ENCODE measurements around the gene RAC3. TPM values are rescaled to one million over a fixed set of nuclear protein-coding genes. Genes with fewer than 3 reads are reported as not detected.

RAC3 gene
- total and polyA plus RNA-seq, 2 experiments from 2014 or later: 1.3 to 7.9 TPM

DNA sequence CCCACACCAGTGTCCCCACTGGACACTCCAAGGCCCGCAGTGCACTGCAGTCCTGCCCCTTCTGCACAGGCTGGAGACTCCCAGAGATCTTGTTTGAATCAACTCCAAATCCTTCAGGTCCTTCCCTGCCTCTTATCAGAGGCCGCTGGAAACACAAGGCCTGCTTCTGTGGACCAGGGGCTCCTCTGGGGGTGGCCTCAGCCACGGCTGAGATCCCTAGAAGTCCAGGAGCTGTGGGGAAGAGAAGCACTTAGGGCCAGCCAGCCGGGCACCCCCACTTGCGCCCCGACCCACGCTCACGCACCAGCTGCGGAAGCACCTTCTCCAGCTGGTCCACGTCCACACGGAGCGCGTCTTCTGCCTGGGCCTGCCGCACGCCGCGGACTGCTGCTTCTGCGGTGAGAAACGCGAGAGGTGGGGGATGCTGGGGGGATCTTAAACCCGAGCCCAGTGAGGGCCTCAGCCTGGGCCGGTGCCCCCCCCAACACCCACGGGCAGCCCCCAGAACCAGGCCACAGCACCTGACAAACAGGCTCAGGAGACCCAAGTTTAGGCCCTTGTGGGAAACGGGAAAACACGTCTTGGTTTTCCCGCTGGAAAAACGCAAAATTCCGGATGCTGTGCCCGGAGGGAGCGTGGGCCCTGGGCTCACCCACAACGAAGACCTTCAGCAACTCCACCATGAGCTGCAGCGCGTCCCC lies 12.3 kb upstream of the RAC3 start:
- Histone ChIP-seq H3F3A (ENCODE audit: insufficient read depth) (no peaks in the 10 kb centered on the region), H3K27ac (no peak overlapping the region), H2AFZ (no peak overlapping the region), H4K20me1 (ENCODE audit: insufficient read depth) (no peaks in the 10 kb centered on the region), H3K9ac (no peak overlapping the region), H3K36me3 (ENCODE audit: low read depth) (no peaks in the 10 kb centered on the region), H3K4me2 (ENCODE audit: unreplicated experiment) (no peak overlapping the region), H3K9me3 (ENCODE audit: low read depth) (no peaks in the 10 kb centered on the region), H3K9me2 (ENCODE audit: insufficient read depth) (no peaks in the 10 kb centered on the region), H3K4me3 (no peak overlapping the region), H3K79me2 (ENCODE audit: insufficient read depth) (no peaks in the 10 kb centered on the region), H3K4me1 (ENCODE audit: insufficient read depth) (peaks cover 5% of the 10 kb centered on the region; the same call in 1 of the 2 replicates), H3K27me3 (replicated peaks; ENCODE audit: insufficient read depth) (no peaks in the 10 kb centered on the region)
- WGBS, 2 experiments (ENCODE audit: low coverage in 1 of 2, low lambda C conversion rate in 2 of 2, missing lambda C conversion rate in 2 of 2): 89 to 90% methylated on average over 31 to 33 of the region's 33 CpGs
- in situ Hi-C loops (cut with MboI): no loop called here
- DNase-seq: no peak
- TF ChIP-seq EZH2 (IDR thresholded peaks at IDR 0.05; ENCODE audit: insufficient read depth, poor library complexity, severe bottlenecking) (no peak), EZH2phosphoT487 (IDR thresholded peaks at IDR 0.05; ENCODE audit: insufficient read depth, low read depth) (no peak)

DNA sequence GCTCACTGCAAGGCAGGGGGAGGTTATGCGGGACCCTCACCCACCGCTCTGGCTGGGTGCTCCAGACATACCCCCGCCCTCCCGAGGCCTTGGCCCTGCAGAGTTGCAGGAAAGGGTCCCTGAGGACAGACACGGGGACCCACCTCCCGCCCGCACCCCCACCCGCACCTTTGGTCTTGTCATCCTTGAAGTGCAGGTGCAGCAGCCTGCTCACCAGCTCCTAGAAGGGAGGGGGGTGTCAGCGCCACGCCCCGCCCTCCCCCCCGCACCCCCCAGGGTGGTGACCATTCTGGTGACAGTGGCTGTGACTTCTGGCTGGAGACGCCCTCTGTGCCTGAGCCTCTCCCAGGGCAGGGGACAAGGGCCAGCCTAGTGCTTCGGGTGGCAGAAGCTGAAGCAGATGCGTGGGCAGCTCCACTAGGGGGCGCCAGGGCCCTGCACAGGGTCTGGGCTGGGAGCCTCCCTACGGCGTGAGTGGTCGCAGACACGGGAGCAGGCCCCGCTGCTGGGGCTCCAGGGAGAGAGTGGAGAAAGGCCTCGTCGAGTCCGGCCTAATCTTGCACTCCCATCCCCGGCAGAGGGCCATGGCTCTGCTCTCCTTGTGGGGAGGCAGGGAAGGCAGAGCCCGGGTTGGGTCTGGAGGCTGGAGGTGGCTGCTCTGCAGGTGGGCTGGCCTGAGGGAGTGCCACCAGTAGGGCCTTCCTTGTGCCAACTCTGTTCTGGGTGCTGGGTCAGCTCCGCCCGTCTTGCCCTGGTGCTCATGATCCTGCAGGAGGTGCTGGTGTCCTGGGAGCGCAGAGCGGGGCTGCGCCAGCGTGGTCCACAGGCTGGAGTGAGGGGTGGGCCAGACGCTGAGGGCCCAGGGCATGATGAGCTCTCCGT lies 11.5 kb upstream of the RAC3 start:
- Histone ChIP-seq H3K4me3 (no peak overlapping the region), H3K9ac (no peak overlapping the region), H2AFZ (no peak overlapping the region), H4K20me1 (ENCODE audit: insufficient read depth) (no peaks in the 10 kb centered on the region), H3K9me3 (ENCODE audit: low read depth) (no peaks in the 10 kb centered on the region), H3K79me2 (ENCODE audit: insufficient read depth) (no peaks in the 10 kb centered on the region), H3K4me1 (ENCODE audit: insufficient read depth) (peaks cover 5% of the 10 kb centered on the region; the same call in 1 of the 2 replicates), H3K27me3 (replicated peaks; ENCODE audit: insufficient read depth) (no peaks in the 10 kb centered on the region), H3K36me3 (ENCODE audit: low read depth) (no peaks in the 10 kb centered on the region), H3F3A (ENCODE audit: insufficient read depth) (no peaks in the 10 kb centered on the region), H3K9me2 (ENCODE audit: insufficient read depth) (no peaks in the 10 kb centered on the region), H3K4me2 (ENCODE audit: unreplicated experiment) (no peak overlapping the region), H3K27ac (no peak overlapping the region)
- DNase-seq: peak; percentile 61
- TF ChIP-seq EZH2 (IDR thresholded peaks at IDR 0.05; ENCODE audit: insufficient read depth, poor library complexity, severe bottlenecking) (no peak), EZH2phosphoT487 (IDR thresholded peaks at IDR 0.05; ENCODE audit: insufficient read depth, low read depth) (no peak)
- 60 to 65% methylated on average over 28 to 34 of the region's 34 CpGs for WGBS, 2 experiments (ENCODE audit: low coverage in 1 of 2, low lambda C conversion rate in 2 of 2, missing lambda C conversion rate in 2 of 2)
- in situ Hi-C loops (cut with MboI): no loop called here

DNA sequence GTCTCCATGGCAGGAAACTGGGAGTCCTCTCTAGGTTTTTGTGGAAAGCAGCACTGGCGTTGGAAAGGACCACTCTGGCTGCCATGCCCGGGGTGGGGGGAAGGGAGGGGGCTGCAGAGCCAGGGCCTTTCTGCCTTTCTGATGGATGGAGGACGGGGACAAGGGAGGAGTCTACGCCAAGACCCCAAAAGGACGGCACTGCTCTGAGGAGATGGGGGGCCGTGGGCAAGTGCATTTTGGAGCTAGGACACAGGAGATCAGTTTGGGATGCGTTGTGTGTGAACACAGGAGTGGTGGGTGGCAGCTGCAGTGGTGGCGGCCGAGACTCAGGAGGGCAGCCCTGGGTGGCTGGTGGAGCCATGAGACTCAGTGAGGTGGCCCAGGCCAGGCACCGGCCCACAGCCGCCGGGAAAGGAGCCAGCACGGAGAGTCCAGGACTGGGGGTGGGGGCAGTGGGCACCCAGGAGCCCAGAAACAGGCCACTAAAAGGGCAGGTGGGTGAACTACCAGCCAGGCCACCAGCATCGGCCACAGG lies 10.8 kb upstream of the RAC3 start:
- Histone ChIP-seq H3K4me3 (no peak overlapping the region), H3K4me1 (ENCODE audit: insufficient read depth) (peaks cover 5% of the 10 kb centered on the region; the same call in 1 of the 2 replicates), H3K36me3 (ENCODE audit: low read depth) (no peaks in the 10 kb centered on the region), H3K79me2 (ENCODE audit: insufficient read depth) (no peaks in the 10 kb centered on the region), H2AFZ (no peak overlapping the region), H3K9ac (no peak overlapping the region), H3K9me2 (ENCODE audit: insufficient read depth) (no peaks in the 10 kb centered on the region), H3K4me2 (ENCODE audit: unreplicated experiment) (no peak overlapping the region), H3K9me3 (ENCODE audit: low read depth) (no peaks in the 10 kb centered on the region), H4K20me1 (ENCODE audit: insufficient read depth) (no peaks in the 10 kb centered on the region), H3K27me3 (replicated peaks; ENCODE audit: insufficient read depth) (no peaks in the 10 kb centered on the region), H3K27ac (no peak overlapping the region), H3F3A (ENCODE audit: insufficient read depth) (no peaks in the 10 kb centered on the region)
- in situ Hi-C loops (cut with MboI): no loop called here
- WGBS, 2 experiments (ENCODE audit: low coverage in 1 of 2, low lambda C conversion rate in 2 of 2, missing lambda C conversion rate in 2 of 2): 75 to 78% methylated on average over 14 of the region's 14 CpGs
- no peak for TF ChIP-seq EZH2phosphoT487 (IDR thresholded peaks at IDR 0.05; ENCODE audit: insufficient read depth, low read depth)
- TF ChIP-seq EZH2 (IDR thresholded peaks at IDR 0.05; ENCODE audit: insufficient read depth, poor library complexity, severe bottlenecking): no peak
- no peak for DNase-seq

DNA sequence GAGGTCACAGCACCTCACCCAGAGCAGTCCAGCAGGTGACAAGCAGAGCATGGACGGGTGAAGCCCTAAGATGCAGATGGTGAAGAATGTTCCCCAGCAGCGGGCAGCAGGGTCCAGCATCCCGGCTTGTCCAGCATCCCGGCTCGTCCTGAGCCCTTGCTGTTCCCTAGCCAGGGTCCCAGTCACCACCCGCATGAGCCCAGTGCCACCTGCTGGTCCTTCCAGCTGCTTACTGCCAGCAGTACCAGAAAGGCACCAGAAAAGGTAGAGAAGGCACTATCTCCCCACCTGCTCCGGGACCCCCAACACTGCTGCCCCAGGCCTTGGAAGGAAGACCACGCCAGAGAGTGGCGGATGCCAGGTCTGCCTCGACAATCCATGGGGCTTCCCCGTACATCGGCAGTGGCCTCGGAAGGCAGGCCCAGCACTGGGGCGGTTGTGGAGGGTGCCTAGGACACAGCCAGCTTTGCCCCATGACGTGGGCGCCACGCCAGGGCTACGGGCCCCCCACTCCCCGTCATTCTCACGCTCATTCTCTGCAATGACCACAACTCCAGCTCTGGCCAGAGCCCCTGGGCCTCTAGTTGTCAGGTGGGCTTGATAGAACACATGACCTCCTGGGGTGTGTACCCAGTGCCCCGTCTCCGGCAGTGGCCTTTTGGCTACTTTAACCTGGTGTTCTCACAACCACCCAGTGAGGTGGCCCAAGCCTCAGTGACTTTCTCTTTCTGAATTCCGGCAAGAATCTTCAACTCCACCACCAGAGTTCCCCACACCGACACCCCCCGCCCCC lies 10.2 kb upstream of the RAC3 start:
- H3K4me2 ChIP-seq (ENCODE audit: unreplicated experiment): peak overlapping the region; percentile 85
- H3K79me2 ChIP-seq (ENCODE audit: insufficient read depth): no peaks in the 10 kb centered on the region
- peak overlapping the region; percentile 81 for H3K9ac ChIP-seq
- TF ChIP-seq EZH2 (IDR thresholded peaks at IDR 0.05; ENCODE audit: insufficient read depth, poor library complexity, severe bottlenecking): no peak
- TF ChIP-seq EZH2phosphoT487 (IDR thresholded peaks at IDR 0.05; ENCODE audit: insufficient read depth, low read depth): no peak
- peak; percentile 86 for DNase-seq
- H3K27me3 ChIP-seq (replicated peaks; ENCODE audit: insufficient read depth): no peaks in the 10 kb centered on the region
- no peaks in the 10 kb centered on the region for H3K36me3 ChIP-seq (ENCODE audit: low read depth)
- H2AFZ ChIP-seq: no peak overlapping the region
- H3K4me1 ChIP-seq (ENCODE audit: insufficient read depth): peaks cover 5% of the 10 kb centered on the region; the same call in 1 of the 2 replicates
- no peaks in the 10 kb centered on the region for H4K20me1 ChIP-seq (ENCODE audit: insufficient read depth)
- H3K9me2 ChIP-seq (ENCODE audit: insufficient read depth): no peaks in the 10 kb centered on the region
- no peaks in the 10 kb centered on the region for H3F3A ChIP-seq (ENCODE audit: insufficient read depth)
- no peaks in the 10 kb centered on the region for H3K9me3 ChIP-seq (ENCODE audit: low read depth)
- in situ Hi-C loops (cut with MboI): no loop called here
- H3K27ac ChIP-seq: no peak overlapping the region
- H3K4me3 ChIP-seq: peak overlapping the region; percentile 83
- 21 to 26% methylated on average over 23 to 25 of the region's 25 CpGs for WGBS, 2 experiments (ENCODE audit: low coverage in 1 of 2, low lambda C conversion rate in 2 of 2, missing lambda C conversion rate in 2 of 2)

Measured in GM23248 (cell line).